ENCODE data around the gene CBL.

DNA sequence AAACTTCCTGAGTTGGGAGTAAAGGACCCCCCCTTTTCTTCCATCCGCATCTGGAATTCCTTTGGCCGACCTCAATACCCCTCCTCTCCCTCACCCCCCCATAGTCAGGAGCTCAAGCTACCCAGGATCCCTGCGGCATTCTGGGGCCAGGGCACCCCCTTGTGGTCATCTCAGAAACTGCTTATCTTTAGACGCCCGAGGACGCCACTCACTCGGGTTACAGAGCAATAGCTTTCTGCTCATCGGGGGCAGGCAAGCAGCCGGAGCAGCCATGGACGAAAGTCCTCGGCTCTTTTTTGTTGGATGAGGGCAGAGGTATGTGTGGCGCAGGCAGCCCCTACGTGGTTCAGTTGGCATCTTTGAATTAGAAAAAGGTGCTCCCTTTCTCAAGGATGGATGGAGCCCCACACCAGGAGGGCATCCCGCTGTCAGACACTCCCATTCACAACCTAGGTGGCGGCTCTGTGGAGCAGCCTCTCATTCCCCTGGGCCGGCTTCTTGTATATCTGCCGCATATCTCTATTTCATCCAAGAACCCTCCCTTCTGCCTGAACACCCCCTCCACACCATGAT lies 132.3 kb downstream of the CBL start:
- TF ChIP-seq CTCF (IDR thresholded peaks at IDR 0.05) (peak; percentile 65 to 84 (median 82)), POLR2A (IDR thresholded peaks at IDR 0.05) (no peak)
